GM18502 (cell line): ENCODE measurements around the gene MRO.
"Not testable (repeated sequence)": the region's sequence is repeated elsewhere in the genome, so short reads cannot be mapped to it uniquely, and the experiment has no call there.

Experiments used
- ATAC-seq: cut with Tn5 transposase; IDR thresholded peaks from one replicate; pipeline ENCODE4 v1.9.1; 2021; ENCODE audit warnings: mild to moderate bottlenecking; ENCODE audit not compliant: unreplicated experiment, poor library complexity

Gene MRO

DNA sequence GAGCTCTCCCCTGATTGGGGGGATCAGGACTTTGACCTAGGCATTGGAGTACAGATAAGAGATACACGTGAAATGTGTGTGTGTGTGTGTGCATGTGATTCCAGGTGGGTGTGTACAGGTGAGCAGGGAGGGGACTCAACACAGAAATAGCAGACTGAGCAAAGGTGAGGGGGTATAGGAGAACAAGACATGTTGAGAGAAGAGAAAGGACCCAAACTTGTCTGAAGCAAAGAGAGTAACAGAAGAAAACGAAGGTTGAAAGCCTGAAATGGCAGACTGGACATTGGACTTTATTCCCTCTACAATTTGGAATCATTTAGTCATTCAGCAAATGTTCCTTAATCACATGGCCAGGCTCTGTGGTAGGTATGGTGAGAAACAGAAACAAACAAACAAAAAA lies 23.3 kb downstream of the MRO start:
- ATAC-seq, result no peak

DNA sequence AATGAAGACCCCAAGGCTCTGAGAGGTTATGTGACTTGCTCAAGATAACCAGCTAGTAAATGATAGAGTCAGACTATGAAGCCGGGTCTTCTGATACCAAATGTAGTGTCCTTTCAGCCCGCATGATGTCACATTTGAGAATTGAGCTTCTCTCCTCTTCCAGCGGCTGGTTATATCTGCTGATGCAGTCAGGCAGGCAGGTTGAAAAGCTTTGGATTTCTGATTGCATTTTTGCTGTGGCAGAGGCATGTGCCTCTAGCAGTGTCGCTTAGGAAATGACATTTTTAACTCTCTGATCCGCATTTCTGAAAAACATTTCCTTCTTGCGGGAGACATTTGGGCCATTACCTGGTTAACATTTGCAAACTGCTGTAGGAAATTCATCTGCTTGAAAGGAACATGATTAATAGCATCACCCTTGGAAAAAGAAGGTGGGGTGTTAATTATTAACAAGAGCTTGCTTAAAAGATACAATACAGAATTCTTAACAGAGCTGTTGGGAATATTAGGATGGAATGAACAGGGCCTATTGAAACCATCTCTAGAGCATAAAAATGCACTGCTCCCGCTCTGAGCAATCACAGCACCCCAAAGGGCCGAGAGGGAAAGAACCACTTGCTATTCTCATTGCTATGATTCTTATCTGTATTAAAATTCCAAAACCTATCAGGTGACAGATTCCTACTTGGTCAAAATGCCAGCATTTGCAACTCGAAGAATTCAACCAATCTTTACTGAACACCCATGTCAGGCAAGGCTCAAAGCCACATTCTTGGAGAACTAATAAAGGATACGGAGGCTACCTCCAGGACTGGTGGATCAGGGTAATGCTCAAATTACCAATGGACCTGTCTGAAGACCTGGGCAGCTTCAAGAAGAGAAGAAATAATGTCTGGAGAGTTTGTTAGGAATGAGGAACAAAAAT lies 25.9 kb downstream of the MRO start:
- no peak for ATAC-seq

DNA sequence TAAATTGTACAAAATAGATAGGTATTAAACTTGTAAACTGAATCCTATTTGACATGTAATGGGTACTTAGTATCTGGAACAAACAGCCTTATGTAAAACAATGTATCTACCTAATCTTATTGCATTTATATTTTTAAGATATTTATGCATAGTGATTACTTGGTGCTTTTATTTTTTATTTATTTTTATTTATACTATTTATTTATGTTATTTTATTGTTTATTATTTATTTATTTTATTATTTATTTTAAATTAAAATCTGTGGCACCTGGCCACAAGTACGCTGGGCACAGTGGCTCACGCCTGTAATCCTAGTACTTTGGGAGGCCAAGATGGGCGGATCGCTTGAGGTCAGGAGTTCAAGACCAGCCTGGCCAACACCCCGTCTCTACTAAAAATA lies 26.9 kb downstream of the MRO start:
- ATAC-seq, result no peak

DNA sequence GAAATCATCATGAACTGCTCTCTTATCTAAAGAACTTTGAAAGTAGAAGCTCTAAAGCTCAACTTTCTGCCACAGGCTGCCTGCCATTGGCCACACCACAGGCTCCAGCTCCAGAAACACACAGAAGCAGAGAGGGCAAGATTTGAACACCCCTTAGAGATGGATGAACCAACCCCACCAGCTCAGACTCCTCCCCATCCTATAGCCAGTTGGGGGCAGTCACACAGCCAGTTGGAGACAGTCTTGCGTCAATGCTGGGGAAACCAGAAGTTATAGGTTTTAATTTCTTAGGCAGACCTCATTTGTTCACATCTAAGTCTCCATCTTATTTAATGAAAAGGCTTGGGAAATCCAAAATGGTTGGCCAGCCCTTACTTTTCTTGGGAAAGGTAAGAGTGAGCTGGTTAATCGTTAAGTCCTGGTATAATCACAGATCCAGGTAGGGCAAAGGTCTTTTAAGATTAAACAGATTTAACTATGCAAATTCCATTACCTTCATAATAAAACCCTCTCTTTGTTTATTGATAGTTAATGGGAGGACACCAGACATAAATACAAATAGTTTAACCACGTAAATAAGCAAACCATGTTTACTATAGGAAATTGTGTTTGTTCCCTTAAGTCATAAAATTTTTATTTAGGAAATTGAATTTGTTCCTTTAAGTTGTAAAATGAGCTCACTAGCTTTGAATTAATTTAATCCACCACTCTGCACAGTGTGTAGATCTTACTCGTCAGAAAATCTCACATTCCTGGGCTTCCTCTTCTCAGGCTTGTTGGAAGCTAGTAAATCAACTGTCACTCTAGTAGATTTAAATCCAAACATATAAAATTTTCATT lies 28.0 kb downstream of the MRO start:
- ATAC-seq, result no peak

DNA sequence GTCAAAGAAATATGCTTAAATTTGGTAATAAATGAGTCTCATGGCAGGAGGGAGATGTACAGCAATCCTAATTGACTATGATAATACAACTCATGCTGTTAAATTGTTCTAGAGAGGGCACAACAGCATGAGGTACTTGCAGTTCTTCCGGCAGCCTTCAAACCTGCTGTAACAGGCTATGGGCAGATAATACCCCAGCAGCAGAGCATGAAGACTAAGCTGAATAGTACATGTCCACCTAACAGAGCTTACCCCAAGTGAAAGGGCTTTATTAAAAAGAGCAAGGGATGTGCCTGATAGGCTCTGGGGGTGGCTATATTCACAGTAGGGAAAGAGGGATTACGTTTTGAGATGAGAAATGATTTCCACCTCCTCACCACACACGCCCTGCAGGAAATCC lies 28.9 kb downstream of the MRO start:
- no peak for ATAC-seq

DNA sequence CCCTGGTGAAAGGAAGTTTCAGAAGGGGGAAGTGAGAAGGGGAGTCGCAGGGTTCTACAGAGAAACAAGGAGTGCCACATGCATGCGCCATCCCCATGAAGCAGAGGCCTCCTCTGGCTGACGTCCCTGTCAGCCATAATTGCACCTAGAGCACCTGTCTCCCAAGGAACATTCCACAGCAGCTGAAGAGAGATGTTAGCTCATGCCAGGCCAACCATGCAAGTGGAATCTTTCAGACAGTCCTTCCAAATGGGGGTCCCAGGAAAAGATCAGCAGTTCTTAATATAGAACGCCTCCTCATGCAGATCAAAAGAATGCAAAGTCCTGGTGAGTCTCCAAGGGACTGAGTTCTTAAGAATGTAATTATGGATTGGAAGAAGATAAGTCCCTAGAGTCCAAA lies 29.6 kb downstream of the MRO start:
- no peak for ATAC-seq

DNA sequence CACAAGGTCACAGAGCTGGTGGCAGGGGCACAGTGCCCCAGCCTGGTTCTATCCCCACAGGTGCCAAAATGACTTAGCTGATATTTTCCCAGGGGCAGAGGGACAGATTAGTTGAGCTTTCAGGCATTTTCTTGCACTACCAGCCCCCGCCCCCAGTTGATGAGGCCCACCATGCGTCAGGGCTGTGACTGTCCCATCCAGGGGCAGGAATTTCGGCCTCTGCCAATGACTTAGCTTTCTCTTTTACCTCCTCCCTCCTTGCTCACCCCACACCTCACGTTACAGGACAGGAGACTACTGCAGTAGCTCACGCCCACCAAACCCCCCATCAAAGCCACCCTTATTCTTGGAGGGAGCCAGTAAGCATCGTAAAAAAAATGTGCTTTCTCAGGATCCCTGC lies 31.5 kb downstream of the MRO start:
- no peak for ATAC-seq

DNA sequence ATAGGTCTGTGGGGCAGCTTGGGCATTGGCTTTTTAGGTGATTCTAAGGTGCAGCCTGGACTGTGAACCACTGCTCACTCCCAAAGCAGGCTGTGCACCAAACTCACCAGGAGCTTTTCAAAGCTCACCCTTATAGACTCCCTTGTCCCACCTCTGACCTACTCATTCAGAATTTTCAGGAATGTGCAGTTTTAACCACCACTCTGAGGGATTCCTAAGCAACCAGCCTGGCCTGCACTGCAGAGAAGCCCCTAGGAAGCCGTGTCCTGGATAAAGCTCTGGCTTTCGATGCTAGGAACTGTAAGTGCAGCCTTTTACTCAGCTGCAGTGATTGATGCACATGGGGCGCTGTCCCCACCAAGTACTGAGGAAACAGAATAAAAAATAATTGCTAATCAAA lies 33.0 kb downstream of the MRO start:
- no peak for ATAC-seq

DNA sequence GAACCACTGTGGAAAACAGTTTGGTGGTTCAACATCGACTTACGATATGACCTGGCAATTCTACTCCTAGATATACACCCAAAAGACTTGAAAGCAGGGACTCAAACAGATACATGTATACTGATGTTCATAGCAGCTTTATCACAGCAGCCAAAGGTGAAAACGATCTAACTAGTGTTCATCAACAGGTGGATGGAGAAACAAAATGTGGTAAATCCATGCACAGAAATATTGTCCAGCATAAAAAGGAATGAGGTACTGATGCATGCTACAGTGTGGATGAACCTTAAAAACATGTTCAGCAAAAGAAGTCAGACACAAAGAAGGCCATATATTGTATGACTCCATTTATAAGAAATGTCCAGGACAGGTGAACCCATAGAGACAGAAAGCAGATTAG lies 36.3 kb downstream of the MRO start:
- no peak for ATAC-seq

DNA sequence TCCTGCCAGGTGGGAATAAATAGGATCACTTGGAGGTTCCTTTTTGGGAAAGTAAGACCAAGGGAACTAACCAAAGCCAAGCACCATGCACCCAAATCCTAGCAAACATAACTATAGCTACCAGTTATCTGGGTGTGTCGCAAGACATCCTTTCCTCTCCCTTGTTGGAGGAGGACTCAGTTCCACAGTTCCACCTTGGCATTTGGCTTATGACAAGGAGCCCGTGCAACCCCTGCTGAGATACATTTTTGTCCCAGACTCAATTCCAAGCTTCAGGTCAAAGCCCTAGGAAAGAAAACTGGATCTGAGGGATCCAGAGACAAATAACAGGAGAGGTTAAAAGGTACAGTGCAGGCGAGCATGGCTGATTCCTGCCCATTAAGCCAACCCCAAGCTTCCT lies 40.8 kb downstream of the MRO start:
- not testable (repeated sequence) for ATAC-seq

DNA sequence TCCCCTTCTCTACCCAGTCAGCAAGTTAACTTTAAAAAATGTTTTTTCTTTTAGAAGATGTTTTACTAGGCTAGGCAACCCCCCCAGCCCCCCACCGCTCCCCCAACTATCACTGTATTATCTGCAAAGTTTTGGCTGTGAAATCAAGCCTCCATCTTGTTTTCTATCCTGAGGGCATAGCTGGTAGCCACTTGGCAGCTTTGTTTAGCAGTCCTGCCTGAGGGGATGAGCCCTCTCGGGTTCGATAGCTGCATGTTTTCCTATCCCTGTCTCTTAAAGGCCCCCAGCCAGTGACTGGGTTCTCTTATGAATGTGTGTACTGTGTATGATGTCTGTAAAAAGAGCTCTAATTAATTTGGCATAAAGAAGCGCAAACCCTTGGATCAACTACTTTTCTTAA lies 43.4 kb downstream of the MRO start:
- no peak for ATAC-seq

DNA sequence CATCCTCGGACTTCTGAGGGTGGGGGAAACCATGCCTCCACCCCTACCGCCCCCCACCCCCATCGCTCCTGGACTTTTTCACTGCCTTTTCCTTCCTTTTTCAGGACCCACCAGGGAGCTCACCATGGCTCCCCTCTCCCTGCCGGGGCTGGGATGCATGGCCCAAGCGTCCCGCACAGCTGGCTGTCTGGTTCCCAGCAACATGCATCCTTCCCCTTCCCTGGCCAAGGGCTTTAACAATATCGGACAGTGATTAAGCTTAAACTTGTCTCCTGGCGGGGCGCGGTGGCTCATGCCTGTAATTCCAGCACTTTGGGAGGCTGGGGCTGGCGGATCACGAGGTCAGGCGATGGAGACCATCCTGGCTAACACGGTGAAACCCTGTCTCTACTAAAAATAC lies 44.1 kb downstream of the MRO start:
- ATAC-seq, result no peak

DNA sequence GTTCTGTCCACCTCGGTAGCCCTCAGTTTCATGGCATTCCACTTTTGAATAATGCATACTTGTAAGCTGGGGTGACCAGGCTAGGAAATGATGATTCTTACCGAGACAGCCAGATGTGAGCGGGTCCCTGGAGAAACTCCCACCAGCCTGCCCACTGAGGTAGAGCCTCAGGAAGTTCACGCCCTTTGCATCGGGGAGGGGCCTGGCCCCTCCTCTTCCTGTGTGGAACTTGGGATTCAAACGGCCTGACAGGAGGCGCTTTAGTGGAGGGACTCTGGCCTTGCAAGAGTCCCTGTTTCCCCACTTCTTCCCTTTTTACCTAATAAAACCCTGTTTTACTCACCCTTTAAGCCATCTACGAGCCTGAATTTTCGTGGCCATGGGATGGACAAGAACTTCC lies 44.6 kb downstream of the MRO start:
- ATAC-seq, result no peak

DNA sequence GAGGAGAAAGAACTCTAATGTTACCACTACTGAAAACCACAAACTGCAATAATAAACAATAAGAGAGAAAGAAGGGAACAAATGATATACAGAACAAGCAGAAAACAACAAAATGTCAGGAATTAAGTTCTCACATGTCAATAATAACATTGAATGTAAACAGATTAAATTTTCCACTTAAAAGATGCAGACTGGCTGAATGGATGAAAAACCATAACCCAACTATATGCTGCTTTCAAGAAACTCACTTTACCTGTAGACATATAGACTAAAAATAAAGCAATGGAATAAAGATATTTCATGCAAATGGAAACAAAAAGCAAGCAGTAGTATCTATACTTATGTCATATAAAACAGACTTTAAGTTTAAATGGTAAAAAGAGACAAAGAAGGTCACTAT lies 50.4 kb downstream of the MRO start:
- ATAC-seq, result no peak

DNA sequence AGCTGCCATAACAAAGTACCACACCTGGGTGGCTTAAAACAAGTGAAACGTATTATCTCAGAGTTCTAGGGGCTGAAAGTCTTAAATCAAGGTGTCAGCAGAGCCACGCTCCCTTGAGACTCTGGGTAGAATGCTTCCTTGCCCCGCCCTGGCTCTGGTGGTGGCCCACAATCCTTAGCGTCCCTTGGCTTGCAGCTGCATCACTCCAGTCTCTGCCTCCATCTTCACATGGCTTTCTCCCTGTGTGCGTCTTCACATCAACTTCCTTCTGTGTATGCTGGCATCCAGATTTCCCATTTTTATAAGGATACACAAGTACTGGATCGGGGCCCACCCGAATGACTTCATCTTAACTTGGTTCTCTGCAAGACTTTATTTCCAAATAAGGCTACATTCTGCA lies 62.5 kb downstream of the MRO start:
- no peak for ATAC-seq

DNA sequence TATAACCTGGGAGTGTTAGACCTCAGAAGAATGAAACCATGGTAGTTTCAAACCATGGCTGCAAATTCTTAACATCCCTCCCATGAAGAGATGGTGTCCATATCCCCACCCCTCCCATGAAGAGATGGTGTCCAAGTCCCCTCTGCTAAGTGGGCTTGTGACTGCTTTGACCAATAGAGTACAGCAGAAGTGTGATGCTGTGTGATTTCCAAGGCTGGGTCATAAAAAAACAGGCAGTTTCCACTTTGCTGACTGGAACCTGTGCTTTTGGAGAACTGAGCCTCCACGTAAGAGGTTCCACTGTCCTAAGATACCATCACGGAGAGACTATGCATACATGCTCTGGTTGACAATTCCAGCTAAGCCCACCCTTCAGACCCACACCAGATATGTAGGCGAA lies 65.5 kb downstream of the MRO start:
- no peak for ATAC-seq

DNA sequence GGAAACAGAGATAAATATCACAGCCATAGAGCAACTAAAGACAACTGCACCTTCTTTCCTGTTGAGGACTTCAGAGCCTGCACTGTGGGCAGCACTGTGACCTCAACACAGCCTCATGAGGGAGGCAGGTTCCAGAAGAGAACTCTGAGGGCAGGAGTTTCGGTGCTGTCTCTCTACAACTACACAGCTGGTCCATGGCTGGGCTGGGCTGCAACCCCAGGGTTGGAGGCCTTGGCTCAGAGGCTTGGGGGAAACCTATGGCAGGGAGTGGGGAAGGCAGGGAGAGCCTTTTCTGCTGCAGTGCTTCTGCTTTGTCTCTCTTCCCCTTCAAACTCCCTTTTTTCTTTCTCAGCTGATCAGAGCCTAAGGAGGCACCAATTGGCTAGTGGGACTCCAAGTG lies 66.5 kb downstream of the MRO start:
- ATAC-seq, result no peak

DNA sequence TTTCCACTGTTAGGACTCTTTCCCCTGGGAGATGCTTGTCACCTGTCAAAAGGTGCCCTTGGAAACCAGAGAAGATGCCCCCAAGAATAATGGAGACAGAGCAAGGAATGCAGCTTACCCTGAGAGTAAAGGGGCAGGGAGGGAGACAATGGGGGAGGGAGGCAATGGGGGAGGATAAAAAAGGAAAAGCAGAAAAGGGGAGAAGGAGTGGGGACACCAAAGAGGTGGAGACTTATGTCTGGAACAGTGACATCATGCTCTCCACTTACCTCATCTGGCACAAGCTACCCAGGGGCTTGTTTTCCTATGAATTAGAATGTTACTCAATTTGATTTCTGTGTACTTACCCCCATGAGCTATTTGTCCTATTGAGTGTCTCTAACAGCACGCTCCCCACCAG lies 67.9 kb downstream of the MRO start:
- no peak for ATAC-seq

DNA sequence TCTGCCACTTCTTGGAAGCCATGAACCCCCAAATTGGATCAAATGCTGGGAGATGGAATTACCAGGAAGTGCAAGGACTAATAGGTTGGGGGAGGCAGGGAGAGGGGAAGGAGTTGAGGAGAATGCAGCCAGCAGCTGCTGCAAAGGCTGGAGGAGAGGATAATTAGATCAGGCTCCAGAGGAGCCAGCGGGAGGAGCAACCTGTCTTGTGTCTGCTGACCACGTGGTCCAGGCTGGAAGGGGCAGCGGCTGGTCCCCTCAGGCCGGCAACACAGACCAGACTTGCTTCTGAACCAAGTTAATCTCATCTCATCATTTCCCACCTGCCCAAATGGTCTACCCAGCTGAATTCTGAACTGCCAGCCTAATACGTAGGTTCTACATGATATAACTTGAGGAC lies 68.3 kb downstream of the MRO start:
- no peak for ATAC-seq

DNA sequence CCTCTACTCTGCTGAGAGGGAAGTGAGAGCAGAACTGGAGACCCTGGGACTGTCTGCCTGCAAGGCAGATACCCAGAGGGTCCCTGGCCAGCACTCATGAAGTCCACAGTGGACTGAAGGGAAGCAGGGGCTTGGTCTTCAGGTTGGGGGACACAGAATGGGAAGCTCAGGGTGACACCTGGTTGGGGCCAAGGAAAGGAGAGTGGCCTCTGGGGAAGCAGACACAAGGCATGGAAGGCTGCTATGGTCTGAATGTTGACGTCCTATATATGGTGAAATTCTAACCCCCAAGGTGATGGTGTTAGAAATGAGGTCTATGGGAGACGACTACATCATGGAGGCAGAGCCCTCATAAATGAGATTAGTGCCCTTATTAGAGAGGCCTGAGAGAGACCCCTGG lies 69.3 kb downstream of the MRO start:
- no peak for ATAC-seq

DNA sequence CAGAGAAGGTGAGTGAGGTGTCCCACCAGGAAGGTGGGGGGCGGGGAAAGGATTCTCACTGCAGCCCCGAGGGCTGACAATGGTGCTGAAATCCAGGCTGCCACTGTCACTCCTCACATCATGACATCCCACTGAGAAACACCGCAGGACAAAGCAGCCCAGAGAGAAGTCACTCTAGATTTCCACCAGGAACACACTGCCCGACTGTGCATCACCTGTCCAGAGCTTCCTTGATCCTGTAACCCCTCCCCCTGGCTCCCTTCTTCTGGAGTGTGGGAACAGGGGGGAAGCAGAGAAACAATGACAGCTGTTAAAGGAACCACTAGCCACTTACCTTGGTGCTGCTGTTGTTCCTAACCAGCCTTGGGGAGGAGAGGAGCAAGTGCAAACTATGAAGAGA lies 69.9 kb downstream of the MRO start:
- ATAC-seq, result no peak

DNA sequence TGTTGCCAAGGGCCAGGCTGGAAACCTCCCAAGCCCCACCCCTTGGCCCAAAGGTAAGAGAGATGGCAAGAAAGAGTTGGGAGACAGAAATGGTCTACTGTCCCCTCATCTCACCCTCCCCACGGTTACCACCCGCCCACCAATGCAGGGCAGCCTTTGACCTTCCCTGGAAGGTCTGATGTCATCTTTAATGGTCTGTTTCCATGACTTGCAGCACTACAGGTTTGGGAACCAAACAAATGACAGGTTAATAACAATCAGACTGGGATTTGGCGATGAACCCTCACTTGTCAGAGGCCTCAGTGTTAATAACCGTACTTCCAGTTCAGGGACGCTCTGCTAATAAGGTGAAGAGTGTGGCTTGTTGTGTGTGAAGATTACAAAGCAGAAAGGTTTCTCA lies 70.4 kb downstream of the MRO start:
- no peak for ATAC-seq
